Lung (tissue), 12 donors: ENCODE results near the gene PSMB5. TPM values are rescaled to one million over a fixed set of nuclear protein-coding genes. Genes with fewer than 3 reads are reported as not detected.

Experiments used
- ATAC-seq: fragments of 200-7000 bp; cut with Tn5 transposase; one replicate; pipeline ENCODE4 v1.9.1; 2020; ENCODE audit warnings: moderate number of reproducible peaks; ENCODE audit not compliant: insufficient read depth, low FRiP score
- DNase-seq, 3 donors: peaks; one replicate each; pipeline ENCODE4 v3.0.0-alpha.2; 2013 to 2017
- H3K27ac ChIP-seq, 2 donors: one replicate each; pipeline ENCODE4 v1.5.1; 2013; ENCODE audit warnings: mild to moderate bottlenecking in 2 of 2, moderate library complexity in 2 of 2, control low read depth in 1 of 2, inconsistent platforms in 1 of 2, low read depth in 1 of 2, low read length in 1 of 2
- H3K27me3 ChIP-seq, 3 donors: one replicate each; pipeline ENCODE4 v1.5.1; 2013; ENCODE audit warnings: low read length in 2 of 3; ENCODE audit not compliant: control insufficient read depth in 3 of 3, insufficient read depth in 3 of 3
- H3K36me3 ChIP-seq, 4 donors: one replicate each; pipeline ENCODE4 v1.5.1; 2013; ENCODE audit warnings: low read length in 4 of 4, mild to moderate bottlenecking in 1 of 4, moderate library complexity in 1 of 4; ENCODE audit not compliant: control insufficient read depth in 4 of 4, insufficient read depth in 4 of 4
- H3K4me1 ChIP-seq, 5 donors: one replicate each; pipeline ENCODE4 v1.5.1; 2013; ENCODE audit warnings: low read length in 5 of 5, mild to moderate bottlenecking in 2 of 5, moderate library complexity in 1 of 5; ENCODE audit not compliant: control insufficient read depth in 5 of 5, insufficient read depth in 5 of 5
- H3K4me3 ChIP-seq: one replicate; pipeline ENCODE4 v1.5.1; 2013; ENCODE audit warnings: mild to moderate bottlenecking, control low read depth, moderate library complexity
- H3K9ac ChIP-seq, 2 donors: one replicate each; pipeline ENCODE4 v1.5.1; 2013; ENCODE audit warnings: low read length in 2 of 2, control low read depth in 1 of 2; ENCODE audit not compliant: insufficient read depth in 1 of 2
- H3K9me3 ChIP-seq, 4 donors: one replicate each; pipeline ENCODE4 v1.5.1; 2013; ENCODE audit warnings: low read length in 3 of 4, mild to moderate bottlenecking in 1 of 4, moderate library complexity in 1 of 4; ENCODE audit not compliant: control insufficient read depth in 4 of 4, insufficient read depth in 3 of 4
- CTCF ChIP-seq: IDR thresholded peaks from 2 replicates; pipeline ENCODE4 v1.5.1; 2012; ENCODE audit warnings: mild to moderate bottlenecking; ENCODE audit errors: control extremely low read depth, extremely low read depth
- WGBS, 2 donors: extraction: QIAGEN DNeasy Blood & Tissue Kit; methylation state at CpG; one replicate each; pipeline ENCODE4 v1.1.7; 2013; 5-methylcytosine and 5-hydroxymethylcytosine counted together
- polyA plus RNA-seq, 2 donors: library from polyadenylated mRNA; stranded (reverse); fragments of 200-250 nt; gene quantifications; one replicate each; pipeline ENCODE4 v1.2.1, GENCODE V29; 2013
- total RNA-seq, 2 donors: library from RNA; depleted of rRNA in 1 of 2; stranded (reverse); fragments of >200 nt in 1 of 2; gene quantifications; one replicate each; pipeline ENCODE4 v1.2.1, GENCODE V29; 2014 to 2021
- donor health status: control.
- donor health status: control.
- donor health status: Bipolar disorder and iron deficiency.
- donor health status: healthy.
- donor health status: DM: yes; HTN: yes; CAD: no.

Gene PSMB5
- total and polyA plus RNA-seq, 4 donors, result 64.8 to 147 (median 101) TPM

GRCh38 chr14:22981876-22982476 lies 52.7 kb downstream of the PSMB5 start:
- Histone ChIP-seq H3K9me3 (no peaks in the 10 kb centered on the region), H3K27me3 (no peaks in the 10 kb centered on the region), H3K9ac (peak overlapping the region in 1 of 2 donors; percentile 33), H3K4me1 (peaks cover 0 to 41% (median 18%) of the 10 kb centered on the region in 5 donors), H3K36me3 (peaks cover 0 to 12% (median 0%) of the 10 kb centered on the region in 4 donors), H3K4me3 (peak overlapping the region; percentile 67), H3K27ac (peak overlapping the region; percentile 69 to 92)
- TF ChIP-seq CTCF, result no peak
- ATAC-seq (no peak), DNase-seq (no peak)
- WGBS, 2 donors, result 1 to 2% methylated on average over 43 to 51 of the region's 51 CpGs

- 4 to 5% methylated on average over 73 to 76 of the region's 76 CpGs for WGBS, 2 donors
- Histone ChIP-seq H3K9me3 (no peaks in the 10 kb centered on the region), H3K36me3 (peaks cover 0 to 11% (median 2%) of the 10 kb centered on the region in 4 donors), H3K4me1 (peaks cover 0 to 47% (median 23%) of the 10 kb centered on the region in 5 donors), H3K27ac (peak overlapping the region; percentile 57 to 92), H3K9ac (peak overlapping the region; percentile 43 to 70), H3K27me3 (no peaks in the 10 kb centered on the region), H3K4me3 (peak overlapping the region; percentile 67)
- no peak for TF ChIP-seq CTCF
- ATAC-seq (peak; percentile 23), DNase-seq (peak in 2 of 3 donors; percentile 33 to 36)
These were observed 53.4 kb downstream of the PSMB5 start for GRCh38 chr14:22981090-22981875.

GRCh38 chr14:22980672-22981089 lies 54.0 kb downstream of the PSMB5 start:
- peak; percentile 37 for ATAC-seq
- Histone ChIP-seq H3K9me3 (no peaks in the 10 kb centered on the region), H3K4me1 (peaks cover 0 to 47% (median 23%) of the 10 kb centered on the region in 5 donors), H3K27ac (peak overlapping the region; percentile 70 to 94), H3K9ac (peak overlapping the region; percentile 70 to 84), H3K36me3 (peaks cover 0 to 11% (median 2%) of the 10 kb centered on the region in 4 donors), H3K27me3 (no peaks in the 10 kb centered on the region), H3K4me3 (peak overlapping the region; percentile 67)
- 1% methylated on average over 39 to 41 of the region's 41 CpGs for WGBS, 2 donors
- peak; percentile 48 to 77 (median 60) for DNase-seq
- TF ChIP-seq CTCF, result no peak
